Prostate gland (tissue), 2 donors: ENCODE data around the gene FNDC3B. TPM values are rescaled to one million over a fixed set of nuclear protein-coding genes. Genes with fewer than 3 reads are reported as not detected.

Source experiments
- DNase-seq: peaks from one replicate; pipeline ENCODE4 v3.0.0-alpha.2; 2019; ENCODE audit warnings: low spot score
- H3K27ac ChIP-seq, 2 donors: fragments of 200-600 bp; sonication (generic); 2 replicates each; pipeline ENCODE4 v1.5.1; 2017 to 2019
- H3K27me3 ChIP-seq: fragments of 200-600 bp; sonication (generic); replicated peaks from 2 replicates; pipeline ENCODE4 v1.5.1; 2019; ENCODE audit not compliant: insufficient read depth
- H3K36me3 ChIP-seq, 2 donors: fragments of 200-600 bp; sonication (generic); 1 replicate in 1 of 2; 2 replicates in 1 of 2; pipeline versions ENCODE4 v1.5.1 to v1.8.1; 2017 to 2019
- H3K4me1 ChIP-seq: fragments of 200-600 bp; sonication (generic); replicated peaks from 2 replicates; pipeline ENCODE4 v1.5.1; 2019
- H3K4me3 ChIP-seq, 2 donors: fragments of 200-600 bp; sonication (generic); 2 replicates each; pipeline ENCODE4 v1.5.1; 2017 to 2019
- H3K9me3 ChIP-seq: fragments of 200-600 bp; sonication (generic); 2 replicates; pipeline ENCODE4 v1.5.1; 2017
- POLR2A ChIP-seq: fragments of 450-650 bp; IDR thresholded peaks from one replicate; pipeline ENCODE4 v1.6.1; 2016; ENCODE audit warnings: antibody characterized with exemption, mild to moderate bottlenecking
- POLR2AphosphoS5 ChIP-seq: sonication (generic); formaldehyde crosslinking; IDR thresholded peaks from one replicate; pipeline ENCODE4 v1.6.1; 2017; ENCODE audit warnings: antibody characterized with exemption
- WGBS: methylation state at CpG from one replicate; pipeline ENCODE4 v1.1.5; 2018; 5-methylcytosine and 5-hydroxymethylcytosine counted together
- intact Hi-C: fragments of 100-400 bp; cut with DNase I; formaldehyde crosslinking; loops from one replicate; pipeline ENCODE4 v1.14.2; 2022
- total RNA-seq, 2 donors: library from RNA; depleted of rRNA; stranded (reverse); fragments of >200 nt; gene quantifications; one replicate each; pipeline ENCODE4 v1.1.0, GENCODE V29; 2016
- TF ChIP-seq, protein P1 (sequence below), 4 experiments: fragments of 200-600 bp in 2 of 4; fragments of 450-650 bp in 2 of 4; sonication (generic) in 2 of 4; IDR thresholded peaks; 1 replicate in 3 of 4; 2 replicates in 1 of 4; pipeline ENCODE4 v1.5.1; 2016 to 2019; ENCODE audit warnings: antibody characterized with exemption in 4 of 4, mild to moderate bottlenecking in 2 of 4, moderate library complexity in 2 of 4

Gene FNDC3B
- total RNA-seq, 2 donors from 2014 or later, result 35.9 to 62.4 TPM

DNA sequence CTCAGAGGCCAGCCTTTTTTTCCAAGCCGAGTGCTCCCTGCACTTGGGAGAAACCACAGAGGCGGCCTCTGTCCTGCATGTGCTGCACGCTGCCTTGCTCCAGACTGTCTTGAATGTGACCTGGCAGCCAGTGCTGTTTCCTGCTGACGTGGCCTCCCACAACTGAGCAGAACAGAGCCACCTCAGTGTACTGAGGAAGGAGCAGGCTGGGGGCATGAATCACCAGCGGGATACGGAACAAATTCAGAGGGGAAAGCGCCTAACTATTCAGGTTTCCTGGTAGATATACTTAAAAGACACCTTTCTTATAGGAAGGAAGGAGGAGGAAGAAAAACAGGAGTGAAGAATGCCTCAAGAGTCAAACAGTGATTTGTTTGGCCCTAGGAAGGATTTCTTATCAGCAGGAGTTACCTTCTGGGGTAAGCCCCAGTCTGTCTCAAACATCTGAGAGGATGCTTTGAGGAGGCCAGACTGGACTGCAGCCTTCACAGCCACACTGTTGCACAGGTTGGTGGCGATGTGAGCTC lies 114.0 kb downstream of the FNDC3B start:
- Histone ChIP-seq H3K4me1 (peaks cover 15% of the 10 kb centered on the region), H3K4me3 (no peak overlapping the region)
- intact Hi-C loops, result no loop called here

DNA sequence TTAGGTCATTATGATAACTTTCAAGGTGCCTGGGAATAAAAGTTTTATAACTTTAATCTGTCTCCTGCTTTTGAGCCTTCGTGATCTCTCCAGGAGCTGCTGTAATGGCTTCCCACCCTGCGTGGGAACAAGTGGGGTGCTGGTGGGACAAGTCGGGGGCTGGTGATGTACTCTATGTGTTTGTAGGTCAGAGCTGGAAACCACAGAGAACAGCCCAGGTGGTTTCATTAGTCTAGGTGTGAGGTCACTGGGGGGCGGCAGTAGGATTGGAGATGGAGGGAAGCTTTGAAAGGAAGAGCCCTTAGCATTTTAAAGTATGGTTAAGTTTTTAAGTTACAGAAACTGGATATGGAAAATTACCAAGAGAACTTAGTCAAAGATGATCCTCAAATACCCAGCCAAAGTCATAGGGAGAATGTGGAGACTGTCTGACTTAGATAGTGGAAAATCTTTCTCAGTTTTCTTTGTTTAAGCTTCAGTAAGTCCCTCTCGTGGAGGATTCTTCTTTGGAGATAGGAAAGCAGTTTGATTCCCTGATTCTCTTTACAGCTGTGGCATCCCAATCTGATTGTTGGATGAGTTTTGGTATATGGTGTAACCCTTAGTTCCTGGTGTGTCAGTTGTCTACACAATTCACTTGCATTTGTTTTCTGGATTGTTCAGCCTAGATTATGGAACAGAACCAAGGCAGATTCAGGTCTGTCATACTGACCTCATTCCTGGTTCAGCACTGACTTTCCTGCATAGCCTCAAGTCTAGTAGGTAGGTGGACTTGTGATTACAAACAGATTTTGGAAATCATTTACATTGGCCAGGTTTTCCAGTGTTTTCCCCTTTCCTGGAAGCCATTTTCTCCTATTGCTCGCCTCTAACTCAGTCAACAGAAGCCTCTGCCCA lies 115.6 kb downstream of the FNDC3B start:
- Histone ChIP-seq H3K36me3 (no peaks in the 10 kb centered on the region), H3K4me1 (peaks cover 17% of the 10 kb centered on the region), H3K27me3 (no peaks in the 10 kb centered on the region), H3K9me3 (no peaks in the 10 kb centered on the region), H3K27ac (peak overlapping the region; percentile 33 to 49), H3K4me3 (no peak overlapping the region)
- intact Hi-C loops, result no loop called here
- WGBS, result 86% methylated on average over 6 of the region's 6 CpGs
- no peak for DNase-seq
- no peak for TF ChIP-seq POLR2AphosphoS5
- TF ChIP-seq, protein P1, sequence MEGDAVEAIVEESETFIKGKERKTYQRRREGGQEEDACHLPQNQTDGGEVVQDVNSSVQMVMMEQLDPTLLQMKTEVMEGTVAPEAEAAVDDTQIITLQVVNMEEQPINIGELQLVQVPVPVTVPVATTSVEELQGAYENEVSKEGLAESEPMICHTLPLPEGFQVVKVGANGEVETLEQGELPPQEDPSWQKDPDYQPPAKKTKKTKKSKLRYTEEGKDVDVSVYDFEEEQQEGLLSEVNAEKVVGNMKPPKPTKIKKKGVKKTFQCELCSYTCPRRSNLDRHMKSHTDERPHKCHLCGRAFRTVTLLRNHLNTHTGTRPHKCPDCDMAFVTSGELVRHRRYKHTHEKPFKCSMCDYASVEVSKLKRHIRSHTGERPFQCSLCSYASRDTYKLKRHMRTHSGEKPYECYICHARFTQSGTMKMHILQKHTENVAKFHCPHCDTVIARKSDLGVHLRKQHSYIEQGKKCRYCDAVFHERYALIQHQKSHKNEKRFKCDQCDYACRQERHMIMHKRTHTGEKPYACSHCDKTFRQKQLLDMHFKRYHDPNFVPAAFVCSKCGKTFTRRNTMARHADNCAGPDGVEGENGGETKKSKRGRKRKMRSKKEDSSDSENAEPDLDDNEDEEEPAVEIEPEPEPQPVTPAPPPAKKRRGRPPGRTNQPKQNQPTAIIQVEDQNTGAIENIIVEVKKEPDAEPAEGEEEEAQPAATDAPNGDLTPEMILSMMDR (IDR thresholded peaks at IDR 0.05), result no peak
- TF ChIP-seq POLR2A, result no peak

More for the DNA sequence above, 114.0 kb downstream of the FNDC3B start:
- DNase-seq, result peak; percentile 93
- WGBS, result 13% methylated on average over 8 of the region's 8 CpGs
- Histone ChIP-seq H3K27ac (peak overlapping the region; percentile 77 to 81), H3K36me3 (no peaks in the 10 kb centered on the region), H3K27me3 (no peaks in the 10 kb centered on the region), H3K9me3 (no peaks in the 10 kb centered on the region)
- TF ChIP-seq, protein P1 (IDR thresholded peaks at IDR 0.05), result no peak
- TF ChIP-seq POLR2AphosphoS5, result peak; percentile 90
- TF ChIP-seq POLR2A, result peak; percentile 67

DNA sequence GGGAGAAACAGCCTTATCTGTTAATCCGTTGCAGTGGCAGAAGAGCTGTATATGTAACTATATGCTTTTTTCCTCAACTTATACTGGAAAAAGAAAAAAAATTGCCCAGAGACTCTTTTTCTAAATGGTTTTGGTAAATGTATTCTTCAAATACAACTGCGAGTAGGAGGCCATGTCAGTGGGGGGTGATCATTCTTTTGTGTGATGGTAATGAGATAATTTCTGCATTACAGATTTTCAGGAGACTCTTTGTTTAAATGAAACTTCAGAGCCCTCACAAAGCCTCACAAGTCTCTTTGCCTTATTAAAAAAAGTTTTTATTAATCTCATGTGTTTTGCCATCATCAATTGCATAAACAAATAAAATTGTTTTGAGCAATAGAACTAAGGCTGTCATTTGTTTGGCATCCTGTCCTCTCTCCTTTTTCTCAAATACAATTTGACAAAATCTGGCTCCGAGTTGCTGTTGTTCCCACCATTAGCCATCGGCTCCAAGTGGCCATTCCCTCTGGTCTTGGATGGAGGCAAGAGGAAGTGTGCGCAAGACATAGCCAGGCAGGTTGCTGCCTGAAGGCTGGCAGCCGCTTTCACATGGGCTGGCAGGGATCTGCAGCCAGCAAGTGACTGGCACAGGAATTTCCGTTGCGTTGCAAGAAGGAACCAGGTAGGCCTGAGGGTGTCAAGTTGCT lies 116.7 kb downstream of the FNDC3B start:
- peak; percentile 91 for DNase-seq
- intact Hi-C loops, result no loop called here
- WGBS, result 29% methylated on average over 8 of the region's 8 CpGs
- no peaks in the 10 kb centered on the region for H3K27me3 ChIP-seq
- H3K4me3 ChIP-seq, result no peak overlapping the region
- TF ChIP-seq, protein P1 (IDR thresholded peaks at IDR 0.05), result peak in 1 of 4 experiments; percentile 6
- TF ChIP-seq POLR2AphosphoS5, result peak; percentile 87
- TF ChIP-seq POLR2A, result peak; percentile 20
- peaks cover 17% of the 10 kb centered on the region for H3K4me1 ChIP-seq
- no peaks in the 10 kb centered on the region for H3K9me3 ChIP-seq
- H3K27ac ChIP-seq, result peak overlapping the region; percentile 33 to 49
- H3K36me3 ChIP-seq, result no peaks in the 10 kb centered on the region

DNA sequence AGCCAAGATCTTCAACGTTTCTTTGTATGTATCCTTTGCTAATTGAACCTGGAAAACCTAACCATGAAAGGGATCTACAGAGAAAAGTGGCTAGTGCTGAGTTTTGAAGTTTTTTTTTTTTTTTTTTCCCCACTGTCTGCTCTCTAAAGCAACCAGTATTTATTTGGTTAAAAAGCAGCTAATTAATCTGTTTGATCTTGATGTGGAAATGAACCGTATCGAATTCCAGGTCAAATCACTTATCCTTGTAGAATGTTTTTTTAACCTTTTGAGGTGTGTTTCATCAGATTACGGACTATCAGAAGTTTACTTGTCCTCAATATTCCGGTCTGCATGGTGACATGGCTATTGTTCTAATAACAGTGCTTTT lies 117.2 kb downstream of the FNDC3B start:
- TF ChIP-seq, protein P1 (IDR thresholded peaks at IDR 0.05), result no peak
- no peak for TF ChIP-seq POLR2A
- no peak for TF ChIP-seq POLR2AphosphoS5
- no peak overlapping the region for H3K4me3 ChIP-seq
- 29% methylated on average over 5 of the region's 5 CpGs for WGBS
- no peaks in the 10 kb centered on the region for H3K9me3 ChIP-seq
- DNase-seq, result no peak
- H3K36me3 ChIP-seq, result no peaks in the 10 kb centered on the region
- H3K27ac ChIP-seq, result peak overlapping the region; percentile 33 to 49
- intact Hi-C loops, result no loop called here
- H3K27me3 ChIP-seq, result no peaks in the 10 kb centered on the region
- H3K4me1 ChIP-seq, result peaks cover 17% of the 10 kb centered on the region
